ENCODE measurements around the gene ENTHD1. TPM values are rescaled to one million over a fixed set of nuclear protein-coding genes. Genes with fewer than 3 reads are reported as not detected.

The ENTHD1 gene
- total RNA-seq, 4 donors from 2014 or later = not detected

DNA sequence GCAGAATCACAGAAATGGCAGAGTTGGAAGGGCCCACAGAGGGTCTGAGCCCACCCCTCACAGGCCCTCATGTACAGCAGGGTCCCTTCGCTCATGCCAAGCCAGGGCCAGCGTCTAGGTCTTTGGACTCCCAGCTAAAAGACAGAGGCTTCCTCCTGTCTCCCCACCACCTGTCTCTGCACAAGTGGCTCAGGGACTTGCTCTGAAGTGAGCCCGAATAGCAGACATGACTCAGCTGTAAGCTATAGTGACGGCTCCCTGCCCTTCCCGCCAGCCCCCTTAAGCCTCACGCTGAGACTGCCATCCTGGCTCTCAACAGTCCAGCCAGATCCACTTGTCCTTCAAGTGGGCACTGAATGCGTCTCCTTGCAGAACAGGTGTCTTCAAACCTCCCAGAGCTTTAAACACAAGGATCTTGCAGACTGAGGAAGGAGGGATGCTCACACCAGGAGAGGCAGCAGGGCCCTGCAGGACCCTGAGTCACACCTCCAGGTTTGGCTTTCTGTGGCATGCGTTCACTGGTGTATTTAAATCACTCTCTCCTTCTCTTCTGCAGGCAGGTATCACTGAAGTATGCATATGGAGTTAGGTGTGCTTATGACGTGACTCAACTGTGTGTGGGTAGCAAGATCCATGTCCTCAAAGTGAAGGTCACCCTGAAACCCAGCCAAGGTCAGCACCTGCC, 168.1 kb downstream of the ENTHD1 start:
- no peak for TF ChIP-seq EP300 (IDR thresholded peaks at IDR 0.05)
- TF ChIP-seq, protein P1, sequence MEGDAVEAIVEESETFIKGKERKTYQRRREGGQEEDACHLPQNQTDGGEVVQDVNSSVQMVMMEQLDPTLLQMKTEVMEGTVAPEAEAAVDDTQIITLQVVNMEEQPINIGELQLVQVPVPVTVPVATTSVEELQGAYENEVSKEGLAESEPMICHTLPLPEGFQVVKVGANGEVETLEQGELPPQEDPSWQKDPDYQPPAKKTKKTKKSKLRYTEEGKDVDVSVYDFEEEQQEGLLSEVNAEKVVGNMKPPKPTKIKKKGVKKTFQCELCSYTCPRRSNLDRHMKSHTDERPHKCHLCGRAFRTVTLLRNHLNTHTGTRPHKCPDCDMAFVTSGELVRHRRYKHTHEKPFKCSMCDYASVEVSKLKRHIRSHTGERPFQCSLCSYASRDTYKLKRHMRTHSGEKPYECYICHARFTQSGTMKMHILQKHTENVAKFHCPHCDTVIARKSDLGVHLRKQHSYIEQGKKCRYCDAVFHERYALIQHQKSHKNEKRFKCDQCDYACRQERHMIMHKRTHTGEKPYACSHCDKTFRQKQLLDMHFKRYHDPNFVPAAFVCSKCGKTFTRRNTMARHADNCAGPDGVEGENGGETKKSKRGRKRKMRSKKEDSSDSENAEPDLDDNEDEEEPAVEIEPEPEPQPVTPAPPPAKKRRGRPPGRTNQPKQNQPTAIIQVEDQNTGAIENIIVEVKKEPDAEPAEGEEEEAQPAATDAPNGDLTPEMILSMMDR (IDR thresholded peaks at IDR 0.05) = no peak
- no peak for TF ChIP-seq POLR2A (IDR thresholded peaks at IDR 0.05)
- TF ChIP-seq POLR2AphosphoS5 (IDR thresholded peaks at IDR 0.05) = no peak
- H3K36me3 ChIP-seq = no peaks in the 10 kb centered on the region
- no peaks in the 10 kb centered on the region for H3K9me3 ChIP-seq
- peak in 1 of 2 donors; percentile 43 for DNase-seq (ENCODE audit: low spot score in 2 of 2)
- H3K27ac ChIP-seq = no peak overlapping the region
- H3K4me3 ChIP-seq = no peak overlapping the region
- peaks cover 11% of the 10 kb centered on the region for H3K4me1 ChIP-seq
- 91% methylated on average over 7 of the region's 9 CpGs for WGBS
- peaks cover 4% of the 10 kb centered on the region for H3K27me3 ChIP-seq

GRCh38 chr22:39724857-39725256, 168.7 kb downstream of the ENTHD1 start:
- peak in 1 of 2 donors; percentile 50 for DNase-seq (ENCODE audit: low spot score in 2 of 2)
- Histone ChIP-seq H3K4me3 (no peak overlapping the region), H3K9me3 (no peaks in the 10 kb centered on the region), H3K4me1 (peaks cover 11% of the 10 kb centered on the region), H3K27me3 (peaks cover 7% of the 10 kb centered on the region), H3K27ac (no peak overlapping the region), H3K36me3 (no peaks in the 10 kb centered on the region)
- TF ChIP-seq, protein P1 (IDR thresholded peaks at IDR 0.05) = no peak
- TF ChIP-seq POLR2A (IDR thresholded peaks at IDR 0.05) (no peak), EP300 (IDR thresholded peaks at IDR 0.05) (no peak), POLR2AphosphoS5 (IDR thresholded peaks at IDR 0.05) (no peak)
- 86% methylated on average over 9 of the region's 9 CpGs for WGBS

- H3K4me3 ChIP-seq = no peak overlapping the region
- peaks cover 11% of the 10 kb centered on the region for H3K4me1 ChIP-seq
- peaks cover 7% of the 10 kb centered on the region for H3K27me3 ChIP-seq
- peak in 1 of 2 donors; percentile 58 for DNase-seq (ENCODE audit: low spot score in 2 of 2)
- whole genome bisulfite sequencing = 77% methylated on average over 3 of the region's 4 CpGs
- TF ChIP-seq POLR2A (IDR thresholded peaks at IDR 0.05) (no peak), EP300 (IDR thresholded peaks at IDR 0.05) (no peak)
- no peaks in the 10 kb centered on the region for H3K36me3 ChIP-seq
- no peaks in the 10 kb centered on the region for H3K9me3 ChIP-seq
- H3K27ac ChIP-seq = no peak overlapping the region
Measured at GRCh38 chr22:39724390-39724789, 169.2 kb downstream of the ENTHD1 start.

DNA sequence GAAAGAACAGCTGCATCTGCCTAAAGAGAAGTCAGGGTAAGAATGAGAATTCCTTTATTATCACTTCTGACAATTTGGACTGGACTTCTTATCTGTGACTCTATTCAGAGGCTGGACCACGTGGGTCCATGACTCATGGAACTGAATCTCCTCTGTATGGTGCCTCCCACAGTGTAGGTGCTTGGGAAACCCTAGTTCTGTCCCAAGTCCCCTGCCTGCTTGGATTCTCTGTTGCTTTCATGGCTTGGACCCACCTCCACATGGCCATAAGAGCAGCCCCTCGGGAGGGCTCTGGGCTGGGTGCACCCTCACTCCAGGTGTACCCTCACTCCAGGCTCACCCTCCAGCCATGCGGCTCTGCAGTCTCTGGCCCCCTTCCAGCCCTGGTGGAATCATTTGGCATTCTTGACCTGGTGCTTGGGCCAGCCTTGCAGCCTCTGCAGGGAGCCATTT, 169.6 kb downstream of the ENTHD1 start:
- H3K9me3 ChIP-seq = no peaks in the 10 kb centered on the region
- H3K27ac ChIP-seq = peak overlapping the region; percentile 28
- WGBS = 57% methylated on average over 3 of the region's 3 CpGs
- no peak for TF ChIP-seq POLR2AphosphoS5 (IDR thresholded peaks at IDR 0.05)
- H3K36me3 ChIP-seq = no peaks in the 10 kb centered on the region
- H3K4me3 ChIP-seq = no peak overlapping the region
- H3K4me1 ChIP-seq = peaks cover 15% of the 10 kb centered on the region
- DNase-seq (ENCODE audit: low spot score in 2 of 2) = peak in 1 of 2 donors; percentile 63
- peaks cover 7% of the 10 kb centered on the region for H3K27me3 ChIP-seq

DNA sequence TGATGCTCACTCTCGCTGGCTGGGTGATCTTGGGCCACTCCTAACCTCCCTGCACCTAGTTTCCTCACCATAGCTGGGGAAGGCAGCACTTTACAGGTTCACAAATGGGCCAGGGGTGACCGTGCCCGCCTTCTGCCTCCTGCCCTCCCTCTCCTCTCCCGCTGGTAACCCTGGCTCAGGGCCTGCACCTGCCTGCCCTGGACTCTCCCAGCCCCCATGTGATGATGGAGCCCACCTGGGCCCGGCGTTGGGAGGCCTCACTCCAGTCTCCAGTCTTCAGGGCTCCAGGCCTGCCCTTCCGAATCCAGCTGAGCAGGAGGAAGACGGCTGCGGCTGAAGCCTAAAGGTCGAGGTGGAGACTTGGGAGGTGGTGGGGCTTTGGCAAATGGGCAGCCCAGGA, 170.1 kb downstream of the ENTHD1 start:
- H3K4me3 ChIP-seq = no peak overlapping the region
- no peak overlapping the region for H3K27ac ChIP-seq
- H3K4me1 ChIP-seq = peaks cover 20% of the 10 kb centered on the region
- WGBS = 95% methylated on average over 8 of the region's 10 CpGs
- no peak for TF ChIP-seq POLR2AphosphoS5 (IDR thresholded peaks at IDR 0.05)
- TF ChIP-seq EP300 (IDR thresholded peaks at IDR 0.05) = no peak
- TF ChIP-seq, protein P1 (IDR thresholded peaks at IDR 0.05) = no peak
- TF ChIP-seq POLR2A (IDR thresholded peaks at IDR 0.05) = no peak
- no peaks in the 10 kb centered on the region for H3K36me3 ChIP-seq
- peak in 1 of 2 donors; percentile 63 for DNase-seq (ENCODE audit: low spot score in 2 of 2)
- no peaks in the 10 kb centered on the region for H3K9me3 ChIP-seq
- peaks cover 7% of the 10 kb centered on the region for H3K27me3 ChIP-seq

DNA sequence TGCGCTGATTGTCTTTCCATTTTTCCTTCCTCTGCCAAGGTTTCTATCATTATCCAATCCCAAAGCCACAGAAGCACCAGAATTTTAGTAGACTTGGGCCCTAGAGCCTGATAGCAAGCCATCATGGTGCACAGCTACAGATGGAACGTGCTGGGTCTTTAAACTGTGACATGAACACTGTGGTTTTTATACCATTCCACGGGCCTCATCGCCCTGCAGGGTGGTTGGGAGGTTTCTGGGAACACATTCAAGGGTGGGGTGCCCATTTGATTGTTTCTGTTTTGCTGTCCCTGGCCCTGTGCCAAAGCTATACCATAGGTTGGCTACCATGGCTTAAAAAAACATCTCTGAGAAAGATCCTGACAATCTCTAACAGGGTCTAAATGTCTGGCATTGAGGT, 171.1 kb downstream of the ENTHD1 start:
- Histone ChIP-seq H3K4me3 (no peak overlapping the region), H3K27ac (no peak overlapping the region), H3K9me3 (no peaks in the 10 kb centered on the region), H3K36me3 (no peaks in the 10 kb centered on the region), H3K27me3 (peaks cover 7% of the 10 kb centered on the region), H3K4me1 (peaks cover 21% of the 10 kb centered on the region)
- peak in 1 of 2 donors; percentile 21 for DNase-seq (ENCODE audit: low spot score in 2 of 2)
- WGBS = 49% methylated on average over 4 of the region's 4 CpGs
- TF ChIP-seq POLR2A (IDR thresholded peaks at IDR 0.05) (no peak), EP300 (IDR thresholded peaks at IDR 0.05) (no peak), POLR2AphosphoS5 (IDR thresholded peaks at IDR 0.05) (no peak)
- TF ChIP-seq, protein P1 (IDR thresholded peaks at IDR 0.05) = no peak

Measured in suprapubic skin (tissue), 4 donors.